Right ventricle myocardium inferior (tissue), 1 donor: ENCODE results near the gene OXCT2. TPM values are rescaled to one million over a fixed set of nuclear protein-coding genes. Genes with fewer than 3 reads are reported as not detected.

Experiments
- total RNA-seq: library from RNA; stranded (reverse); fragmentation: NEBNext Ultra II Directional; extraction: Animal tissue kit (Norgen Biotek cat#: 25700); gene quantifications from one replicate; pipeline ENCODE4 v1.2.1, GENCODE V29; 2021
- donor health status: DM: no; HTN: yes; CAD: no; lungs with severe emphysema.

The OXCT2 gene
- total RNA-seq, 1 donor from 2014 or later = 1.3 TPM

Other genes with a start within 250 kb of the OXCT2 start
- gene PABPC4, start 194.6 kb downstream of the OXCT2 start, total RNA-seq = 196 TPM
- 19.8 TPM for gene HEYL, start 131.7 kb downstream of the OXCT2 start, total RNA-seq
- gene NT5C1A, start 99.2 kb downstream of the OXCT2 start, total RNA-seq = 31.3 TPM
- 2.5 TPM for gene HPCAL4, start 79.9 kb downstream of the OXCT2 start, total RNA-seq
- 27.9 TPM for gene PPIE, start 32.5 kb downstream of the OXCT2 start, total RNA-seq
- gene BMP8B, start 17.5 kb upstream of the OXCT2 start, total RNA-seq = 0.41 TPM
- 18.0 TPM for gene TRIT1, start 112.2 kb upstream of the OXCT2 start, total RNA-seq
- 1.1 TPM for gene MYCL, start 130.6 kb upstream of the OXCT2 start, total RNA-seq
- 0.65 TPM for gene MFSD2A, start 183.8 kb upstream of the OXCT2 start, total RNA-seq